Glomerular endothelial cell (primary cell): ENCODE results near the gene C12orf75. TPM values are rescaled to one million over a fixed set of nuclear protein-coding genes. Genes with fewer than 3 reads are reported as not detected.
"Not testable (repeated sequence)": the region's sequence is repeated elsewhere in the genome, so short reads cannot be mapped to it uniquely, and the experiment has no call there.

Source experiments
- DNase-seq: peaks from one replicate; pipeline ENCODE4 v3.0.0-alpha.2; 2011; ENCODE audit warnings: low read depth, low spot score; ENCODE audit errors: extremely low read depth
- total RNA-seq: library from RNA; depleted of rRNA; stranded (reverse); fragments of >200 nt; gene quantifications from 2 replicates; pipeline ENCODE4 v1.2.3, GENCODE V29; 2015

The C12orf75 gene
- total RNA-seq = 77.4 and 81.8 TPM in 2 replicates

DNA sequence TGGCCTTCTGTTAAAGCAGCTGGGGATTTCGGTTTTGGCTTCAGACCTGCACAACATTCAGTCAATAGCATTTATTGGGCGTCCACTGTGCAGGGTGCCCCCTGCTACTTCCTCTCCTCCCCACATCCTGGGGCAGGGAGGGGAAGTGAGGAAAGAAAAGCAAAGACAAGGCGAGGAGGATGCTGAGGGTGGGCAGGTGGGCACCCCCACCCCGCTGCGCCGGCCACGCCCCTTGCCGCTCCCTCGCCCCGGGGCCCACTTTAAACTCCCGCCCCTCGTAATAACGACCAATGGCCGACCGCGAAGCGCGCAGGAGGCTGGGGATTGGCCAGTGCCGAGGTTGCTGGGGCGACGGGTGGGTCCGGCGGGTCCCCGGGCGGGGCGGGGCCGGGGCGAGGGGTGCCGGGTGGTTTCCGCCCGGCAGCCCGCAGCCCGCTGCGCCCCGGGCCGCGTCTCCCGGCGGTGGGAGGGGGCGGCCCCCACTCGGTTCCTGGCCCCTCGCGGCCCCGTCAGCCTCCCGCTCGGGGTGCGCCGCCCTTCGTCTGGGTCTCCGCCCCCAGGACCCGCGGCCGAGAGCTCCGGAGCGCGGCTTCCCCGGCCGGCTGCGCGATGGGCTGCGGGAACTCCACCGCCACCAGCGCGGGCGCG, at the start of gene C12orf75:
Gene C12orf75 (plus strand): TSS at position 409 of the 648 bp plus-strand sequence. CDS start 201 bp downstream, at position 610.
- DNase-seq = no peak

DNA sequence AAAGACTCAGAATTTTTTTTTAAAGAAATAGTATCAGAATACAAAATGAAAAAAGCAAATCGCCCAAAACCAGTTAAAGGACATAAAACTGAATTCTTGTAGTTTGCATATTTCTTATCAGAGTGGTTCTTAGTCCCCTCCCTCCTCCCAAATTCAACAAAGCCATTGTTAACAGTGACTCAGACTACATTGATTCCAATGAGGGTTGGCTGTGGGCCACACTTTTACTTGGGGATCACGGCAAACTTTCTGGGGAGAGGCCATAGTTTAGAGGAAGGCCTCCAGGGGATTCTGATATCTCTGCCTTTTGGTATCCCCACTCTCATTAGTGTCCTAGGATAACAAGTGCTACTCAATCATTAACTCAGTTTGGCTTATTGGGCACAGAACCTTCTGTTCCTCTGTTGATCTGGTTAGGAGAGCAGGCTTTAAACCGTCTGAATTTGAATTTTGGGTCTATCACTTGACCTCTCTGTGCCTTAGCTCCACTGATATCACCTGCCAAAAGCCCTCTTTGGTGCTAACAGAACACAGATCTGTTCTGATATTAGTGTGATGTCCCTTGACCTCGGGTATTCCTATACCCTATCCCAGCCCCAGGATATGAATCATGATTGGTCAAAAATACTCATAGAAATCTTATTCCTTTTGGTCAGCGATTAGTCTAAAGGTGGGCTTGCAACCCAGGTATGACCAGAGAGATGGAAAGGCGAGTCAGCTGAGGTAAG, 49.4 kb upstream of the C12orf75 start:
- DNase-seq = no peak

DNA sequence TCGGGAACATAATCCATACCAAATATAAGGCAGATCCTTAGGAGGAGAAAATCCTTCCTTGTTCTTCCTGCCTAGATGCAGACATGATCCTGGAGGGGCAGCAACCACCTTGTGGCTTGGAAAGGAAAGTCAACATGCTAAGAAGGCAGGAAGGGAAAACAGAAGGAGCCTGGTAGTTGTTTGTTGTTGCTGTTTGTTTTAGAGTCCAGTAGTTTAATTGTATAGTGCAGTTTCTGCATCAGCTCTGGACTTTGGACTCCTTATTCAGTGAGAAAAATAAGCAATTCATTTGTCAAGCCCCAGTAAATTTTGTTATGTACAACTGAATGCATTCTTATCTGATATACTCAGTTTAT, 48.8 kb upstream of the C12orf75 start:
- no peak for DNase-seq

DNA sequence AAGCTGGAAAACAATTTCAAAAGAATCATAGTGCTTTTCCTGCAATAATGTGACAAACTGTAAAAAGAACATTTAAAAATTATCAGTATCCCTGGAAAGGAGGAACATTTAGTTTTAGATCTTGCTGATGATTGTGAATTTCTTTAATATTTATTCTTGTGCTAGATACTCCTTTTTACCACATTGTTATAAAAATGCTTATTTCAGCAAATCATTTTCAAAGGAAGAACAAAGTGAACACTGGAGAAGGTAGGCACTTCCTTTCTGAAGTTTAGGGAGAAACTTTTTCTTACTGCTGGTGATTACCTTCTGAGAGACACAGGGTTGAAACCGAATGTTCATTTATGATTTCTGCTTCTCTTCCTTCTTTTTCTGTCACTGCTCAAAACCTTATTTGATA, 45.1 kb upstream of the C12orf75 start:
- no peak for DNase-seq

DNA sequence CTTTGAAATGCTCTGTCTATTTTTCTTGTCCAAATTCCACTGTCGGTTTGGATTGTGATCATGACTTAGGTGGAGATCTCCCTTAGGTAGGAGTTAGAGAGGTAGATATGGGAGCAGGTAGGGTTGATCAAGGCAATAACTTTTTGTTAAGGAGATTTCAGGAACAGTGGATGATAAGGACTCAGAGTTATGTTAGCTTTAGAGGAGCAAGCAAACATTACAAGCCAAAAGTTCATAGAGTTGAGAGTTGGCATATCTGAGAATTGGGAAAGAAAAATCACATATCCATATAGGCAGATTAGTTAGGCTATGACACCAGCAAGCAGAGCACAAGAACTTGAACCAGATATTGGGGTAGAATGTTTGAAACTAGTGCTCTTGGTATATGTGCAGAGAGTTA, 43.1 kb upstream of the C12orf75 start:
- no peak for DNase-seq

DNA sequence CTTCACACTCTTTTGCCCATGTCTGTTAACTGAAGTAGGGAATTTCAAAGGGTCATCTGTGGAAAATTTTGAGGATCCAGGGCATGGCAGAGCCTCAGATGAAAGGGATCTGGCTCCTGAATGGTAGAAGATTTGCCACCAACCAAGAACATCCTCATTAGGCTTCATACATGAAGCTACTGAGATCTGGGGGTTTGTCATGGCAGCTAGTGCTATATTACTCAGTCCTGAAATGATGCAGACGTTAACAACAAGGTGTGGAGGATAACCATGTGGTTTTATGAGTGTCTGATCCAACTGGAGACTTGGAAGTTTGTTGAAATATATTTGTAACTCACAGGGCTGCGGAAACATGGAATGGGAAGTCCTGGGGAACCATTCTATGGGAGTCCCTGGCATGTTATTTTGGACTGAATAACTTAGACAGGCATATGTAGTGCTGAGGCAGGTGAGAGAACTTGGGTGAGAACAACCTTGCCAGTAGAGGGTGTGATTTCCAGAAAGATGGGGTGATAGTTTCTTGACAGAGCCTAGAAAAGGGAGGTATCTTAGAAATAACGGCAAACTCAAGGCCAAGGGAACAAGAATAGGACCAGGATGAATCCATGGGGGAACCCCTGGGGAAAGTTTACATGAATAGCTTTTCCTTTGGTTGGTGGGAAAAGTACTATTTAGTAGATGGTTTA, 42.0 kb upstream of the C12orf75 start:
- DNase-seq = no peak

DNA sequence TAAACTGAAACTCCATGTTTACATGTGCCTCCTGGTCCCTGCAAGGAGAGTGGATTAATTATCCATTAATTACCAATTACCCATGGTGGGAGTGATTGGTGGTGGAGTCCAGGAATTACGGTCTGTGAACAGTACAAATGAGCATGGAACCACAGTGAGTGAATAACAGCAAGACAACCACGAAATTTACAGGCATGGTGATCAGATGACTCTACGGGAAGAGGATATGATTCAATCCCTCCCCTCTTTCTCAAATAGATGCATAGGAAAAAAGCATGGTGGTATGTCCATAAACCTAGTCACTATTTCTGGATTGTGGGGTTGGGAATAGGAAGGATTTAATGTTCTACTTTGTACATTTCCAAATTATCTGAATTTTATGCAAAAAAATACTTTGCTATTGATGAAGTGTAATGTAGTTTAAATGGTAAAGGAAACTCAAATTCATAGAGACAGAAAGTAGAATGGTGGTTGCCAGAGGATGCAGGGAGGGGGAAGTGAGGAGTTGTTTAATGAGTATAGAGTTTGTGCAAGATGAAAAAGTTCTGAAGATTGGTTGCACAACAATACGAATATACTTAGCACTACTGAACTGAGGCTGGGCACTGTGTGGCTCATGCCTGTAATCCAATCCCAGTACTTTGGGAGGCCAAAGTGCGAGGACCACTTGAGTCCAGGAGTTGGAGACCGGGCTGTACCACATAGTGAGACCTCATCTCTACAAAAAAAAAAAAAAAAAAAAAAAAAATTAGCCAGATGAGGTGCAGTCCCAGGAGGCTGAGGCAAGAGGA, 41.2 kb upstream of the C12orf75 start:
- peak; percentile 16 for DNase-seq

DNA sequence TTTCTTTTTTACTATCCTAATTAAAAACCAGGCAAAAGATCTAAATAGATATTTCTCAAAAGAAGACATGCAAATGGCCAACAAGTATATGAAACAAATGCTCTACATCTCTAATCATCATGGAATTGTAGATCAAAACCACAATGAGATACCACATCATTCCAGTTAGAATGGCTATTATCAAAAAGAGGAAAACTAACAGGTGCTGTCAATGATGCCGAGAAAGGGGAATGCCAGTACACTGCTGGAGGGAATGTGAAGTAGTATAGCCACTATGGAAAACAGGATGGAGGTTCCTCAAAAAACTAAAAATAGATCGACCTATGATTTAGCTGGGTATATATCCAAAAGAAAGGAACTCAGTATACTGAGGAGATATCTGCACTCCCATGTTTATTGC, 39.0 kb upstream of the C12orf75 start:
- DNase-seq = no peak

DNA sequence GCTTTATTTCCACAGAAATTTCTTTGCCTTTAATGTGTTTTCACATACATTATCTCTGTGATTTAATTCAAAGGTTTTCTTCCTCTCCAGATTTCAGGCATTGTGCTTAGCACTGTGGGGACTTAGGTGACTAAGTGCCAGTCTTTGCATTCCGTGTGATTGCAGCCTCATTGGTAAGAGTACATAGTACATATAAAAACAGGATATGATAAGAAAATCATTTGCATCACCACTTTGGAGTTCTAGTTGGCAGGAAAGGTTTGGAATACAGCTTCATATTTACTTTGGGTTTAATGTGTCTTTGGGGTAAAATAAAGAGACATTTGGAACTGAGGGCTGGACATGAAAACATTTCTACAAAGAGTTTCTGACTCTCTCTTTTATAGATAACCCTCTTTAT, 37.8 kb upstream of the C12orf75 start:
- DNase-seq = peak; percentile 37

DNA sequence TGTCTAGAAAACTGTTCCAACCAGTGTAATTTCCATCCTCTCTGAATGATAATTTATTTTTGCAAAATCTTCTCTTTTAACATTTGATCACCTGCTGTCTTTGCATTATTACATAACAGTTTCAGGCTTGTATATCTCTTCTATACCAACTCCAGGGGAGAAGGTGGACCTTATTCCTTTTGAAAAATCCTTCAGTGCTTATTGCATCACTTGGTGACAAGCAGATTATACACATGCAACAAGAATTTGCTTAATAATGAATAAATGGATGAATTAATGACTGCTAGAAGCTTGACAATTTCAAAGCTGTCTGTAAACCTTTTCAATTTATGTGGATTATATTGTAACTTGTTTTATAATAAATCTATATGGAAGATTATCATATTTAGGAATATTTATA, 37.3 kb upstream of the C12orf75 start:
- DNase-seq = no peak

DNA sequence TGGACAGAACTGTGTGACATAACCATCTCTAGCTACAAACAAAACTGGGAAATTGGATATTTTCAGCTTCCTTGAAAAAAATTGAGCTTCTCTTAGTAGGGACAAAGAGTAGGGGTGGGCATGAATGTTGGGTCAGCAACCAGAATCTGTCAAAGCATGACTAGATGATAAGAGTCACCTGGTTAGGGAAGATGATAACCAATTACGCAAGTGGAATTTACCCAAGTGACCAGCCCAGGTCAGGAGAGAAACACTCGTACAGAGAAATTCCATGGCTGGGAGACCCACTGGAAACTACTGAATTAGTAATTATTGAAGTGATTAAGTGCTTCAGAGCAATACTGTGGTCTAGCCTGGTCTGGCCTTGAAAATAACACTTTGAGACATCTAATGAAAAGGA, 36.3 kb upstream of the C12orf75 start:
- DNase-seq = no peak

DNA sequence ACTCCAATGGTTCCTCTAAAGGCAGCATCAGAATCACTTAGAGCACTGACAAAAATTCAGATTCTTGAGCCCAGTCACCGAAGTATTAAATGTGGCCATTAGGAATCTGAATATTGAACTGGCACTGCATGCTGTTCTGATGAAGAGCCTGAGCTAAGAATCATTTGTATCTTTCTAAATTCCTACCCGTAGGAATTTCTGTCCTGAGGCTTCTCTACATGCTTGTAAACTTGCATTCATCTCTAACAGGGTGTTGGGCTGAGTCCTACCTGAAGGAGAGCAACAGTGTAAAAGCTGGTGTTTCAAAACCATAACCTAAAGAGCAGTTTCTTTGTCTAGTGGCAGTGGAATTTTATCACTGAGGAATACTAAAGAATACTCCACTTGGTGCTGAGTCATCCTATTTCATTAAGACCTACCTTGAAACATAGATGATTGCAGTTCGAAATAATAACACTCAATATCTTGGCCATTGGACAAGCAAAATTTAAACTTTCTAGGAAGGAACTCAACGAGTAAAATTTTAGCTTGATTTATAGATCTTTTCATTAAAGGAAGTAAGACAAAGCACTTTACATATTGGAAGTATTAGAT, 35.5 kb upstream of the C12orf75 start:
- DNase-seq = no peak

DNA sequence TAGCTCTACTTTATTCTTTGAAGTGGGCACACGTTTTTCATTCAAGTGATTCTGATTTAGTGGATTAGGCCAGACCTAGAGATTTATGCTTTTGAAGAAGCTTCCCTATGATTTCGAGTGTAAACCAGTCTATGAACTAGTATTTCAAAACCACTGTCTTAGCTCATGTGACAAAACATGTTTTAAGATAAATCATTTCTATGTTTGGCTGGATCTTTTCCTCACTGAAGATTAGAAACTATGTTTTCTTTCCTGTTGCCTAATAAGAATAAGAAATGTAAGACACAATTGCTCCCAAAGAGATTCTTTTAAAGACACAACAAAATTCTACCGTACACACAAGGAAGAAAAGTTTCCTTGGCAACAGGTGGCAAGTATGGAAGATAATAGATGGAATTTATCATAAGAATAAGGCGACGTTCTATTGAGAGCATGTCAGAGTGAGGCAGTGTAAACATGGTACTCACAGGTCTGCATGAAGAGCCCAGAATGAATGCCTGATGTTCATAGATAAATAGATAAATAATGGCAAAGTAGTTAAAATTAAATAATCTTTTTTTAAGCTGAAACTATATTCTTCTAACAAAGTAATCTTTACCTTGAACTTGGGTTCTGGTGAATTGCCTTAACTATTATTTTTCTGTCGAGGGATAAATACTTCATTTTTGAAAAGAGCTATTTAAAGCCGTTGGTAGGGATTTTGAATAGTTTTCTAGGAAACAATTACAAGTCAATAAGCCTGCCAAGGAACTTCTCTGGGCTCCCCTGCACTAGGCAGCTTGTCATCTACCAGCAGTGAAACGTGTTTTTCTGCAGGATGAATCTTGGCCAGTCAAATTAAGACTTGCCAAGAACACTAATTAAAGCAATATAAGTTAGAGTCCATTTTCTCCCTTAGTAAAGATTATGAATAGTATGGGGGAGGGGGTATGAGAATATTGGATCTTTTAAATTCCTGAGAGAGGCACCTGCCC, 34.1 kb upstream of the C12orf75 start:
- no peak for DNase-seq

DNA sequence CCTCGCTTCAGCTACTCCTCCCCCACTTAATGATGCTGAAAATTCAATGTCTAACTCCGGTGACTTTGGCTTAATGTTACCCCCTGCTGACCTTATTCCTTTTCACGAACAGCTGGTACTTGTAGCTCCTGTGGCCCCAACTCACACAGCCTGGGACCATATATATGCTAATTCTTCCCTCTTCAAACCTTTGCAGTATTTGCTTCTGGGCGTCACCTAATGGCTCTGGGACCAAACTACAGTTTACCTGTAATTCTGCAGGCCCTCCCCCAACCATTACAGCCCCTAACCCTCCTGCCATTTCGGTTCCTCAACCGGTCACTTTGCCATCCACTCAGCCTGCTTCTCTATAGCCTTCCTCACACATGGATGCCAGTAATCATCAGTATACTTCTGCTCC, 29.6 kb upstream of the C12orf75 start:
- DNase-seq = no peak

DNA sequence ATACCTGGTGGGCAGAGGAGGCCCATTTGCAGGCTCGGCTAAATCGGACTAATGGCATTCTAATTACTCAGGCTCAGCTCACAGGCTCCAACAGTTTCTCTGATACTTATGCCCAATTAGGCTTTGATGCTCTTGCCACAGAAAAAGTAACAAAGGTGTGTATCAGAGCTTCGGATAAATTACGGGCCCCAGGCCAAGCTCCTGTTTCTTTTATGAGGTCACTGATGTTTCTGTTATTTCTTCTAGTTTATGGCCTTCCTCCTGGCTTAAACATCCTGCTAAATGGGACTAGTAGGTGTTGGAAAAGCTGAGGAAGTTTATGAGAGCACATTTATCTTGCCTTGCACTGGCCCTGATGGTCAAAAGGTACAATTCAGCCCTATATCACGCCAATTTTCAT, 28.8 kb upstream of the C12orf75 start:
- DNase-seq = no peak

DNA sequence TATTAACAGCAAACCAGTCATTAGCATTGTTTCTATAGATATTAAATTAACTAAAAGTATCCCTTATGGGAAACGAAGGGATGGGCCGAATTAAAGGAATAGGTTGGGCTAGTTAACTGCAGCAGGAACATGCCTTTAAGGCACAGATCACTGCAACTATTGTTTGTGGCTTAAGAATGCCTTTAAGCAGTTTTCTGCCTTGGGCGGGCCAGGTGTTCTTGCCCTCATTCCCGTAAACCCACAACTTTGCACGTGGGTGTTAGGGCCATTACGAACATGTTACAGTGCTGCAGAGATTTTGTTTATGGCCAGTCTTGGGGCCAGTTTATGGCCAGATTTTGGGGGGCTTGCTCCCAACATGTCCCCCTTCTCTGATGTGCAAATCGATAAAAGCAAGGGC, 27.5 kb upstream of the C12orf75 start:
- DNase-seq = not testable (repeated sequence)

DNA sequence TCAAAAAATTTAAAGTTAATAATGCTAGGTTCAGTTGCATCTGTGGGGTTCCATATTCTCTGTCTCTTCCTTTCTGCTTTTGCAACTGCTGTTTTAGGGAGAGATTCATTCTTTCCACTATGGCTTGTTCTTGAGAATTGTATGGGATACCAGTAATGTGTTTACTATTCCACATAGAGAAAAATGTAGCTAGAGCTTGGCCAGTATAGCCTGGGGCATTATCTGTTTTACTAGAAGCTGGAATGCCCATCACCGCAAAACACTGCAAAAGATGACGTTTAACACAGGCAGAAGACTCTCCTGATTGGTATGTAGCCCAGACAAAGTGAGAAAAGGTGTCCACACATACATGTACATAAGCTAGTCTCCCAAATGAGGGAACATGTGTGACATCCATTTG, 25.9 kb upstream of the C12orf75 start:
- not testable (repeated sequence) for DNase-seq

DNA sequence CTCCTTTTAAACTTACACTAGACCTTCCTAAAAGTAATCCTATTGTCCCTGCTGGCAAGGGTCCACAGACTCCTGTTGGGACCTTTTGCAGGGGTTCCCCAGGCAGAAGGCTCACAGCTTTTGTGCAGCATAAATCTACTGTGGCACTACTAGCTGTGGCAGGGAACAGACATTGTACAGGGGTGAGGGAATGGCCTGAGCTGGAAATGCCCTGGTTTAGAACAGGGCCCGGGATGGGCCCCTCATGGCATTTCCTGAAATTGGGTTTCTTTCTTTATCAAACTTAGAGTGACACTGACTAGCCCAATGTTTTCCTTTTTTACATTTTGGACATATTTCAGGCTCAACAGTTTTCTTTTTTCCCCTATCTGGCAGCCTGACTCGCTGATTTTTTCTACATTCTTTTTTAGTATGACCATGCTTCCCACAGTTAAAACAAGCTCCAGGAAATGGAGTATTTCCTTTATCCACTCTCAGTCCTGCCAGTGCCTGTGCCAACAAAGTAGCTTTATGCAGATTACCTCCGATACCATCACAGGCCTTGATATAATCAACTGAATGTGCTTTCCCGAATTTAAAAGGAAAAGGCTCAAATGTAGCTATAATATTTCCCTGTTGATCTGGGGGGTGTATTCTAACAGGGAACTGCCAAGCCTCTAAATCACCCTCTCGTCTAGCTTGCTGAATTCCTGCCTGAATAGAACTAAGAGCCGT, 22.7 kb upstream of the C12orf75 start:
- DNase-seq = not testable (repeated sequence)

DNA sequence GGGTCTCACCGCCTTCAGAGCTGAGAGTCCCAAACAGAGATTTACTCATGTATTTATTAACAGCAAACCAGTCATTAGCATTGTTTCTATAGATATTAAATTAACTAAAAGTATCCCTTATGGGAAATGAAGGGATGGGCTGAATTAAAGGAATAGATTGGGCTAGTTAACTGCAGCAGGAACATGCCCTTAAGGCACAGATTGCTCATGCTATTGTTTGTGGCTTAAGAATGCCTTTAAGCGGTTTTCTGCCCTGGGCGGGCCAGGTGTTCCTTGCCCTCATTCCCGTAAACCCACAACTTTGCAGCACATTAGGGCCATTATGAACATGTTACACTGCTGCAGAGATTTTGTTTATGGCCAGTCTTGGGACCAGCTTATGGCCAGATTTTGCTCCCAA, 21.7 kb upstream of the C12orf75 start:
- DNase-seq = not testable (repeated sequence)
